Stimulated activated CD4-positive, alpha-beta T cell treated with anti-CD3 and anti-CD28 coated beads, Interleukin-15, amount 100 ng/mL, for 1 hour (primary cell): ENCODE measurements around the gene RPS6KA5.

ENCODE experiments used
- DNase-seq, 2 donors: peaks; one replicate each; pipeline ENCODE4 v3.0.0-alpha.2; 2020; ENCODE audit warnings: low read depth in 1 of 2, low spot score in 1 of 2

The RPS6KA5 gene

GRCh38 chr14:90812109-90812508 is 248.3 kb downstream of the RPS6KA5 start:
- DNase-seq = no peak

GRCh38 chr14:90811641-90812040 is 248.8 kb downstream of the RPS6KA5 start:
- DNase-seq = no peak

GRCh38 chr14:90810806-90811205 is 249.6 kb downstream of the RPS6KA5 start:
- no peak for DNase-seq

GRCh38 chr14:90809530-90810312 is 250.7 kb downstream of the RPS6KA5 start:
- DNase-seq = no peak

- no peak for DNase-seq
Observed at GRCh38 chr14:90808759-90809529, 251.5 kb downstream of the RPS6KA5 start.

GRCh38 chr14:90807060-90807459 is 253.4 kb downstream of the RPS6KA5 start:
- DNase-seq = no peak

GRCh38 chr14:90805662-90806540 is 254.5 kb downstream of the RPS6KA5 start:
- DNase-seq = no peak

- no peak for DNase-seq
Observed at GRCh38 chr14:90805084-90805391, 255.4 kb downstream of the RPS6KA5 start.

- DNase-seq = no peak
Observed at GRCh38 chr14:90804292-90805083, 256.0 kb downstream of the RPS6KA5 start.

GRCh38 chr14:90803249-90803648 is 257.2 kb downstream of the RPS6KA5 start:
- no peak for DNase-seq

GRCh38 chr14:90799420-90799819 is 261.0 kb downstream of the RPS6KA5 start:
- no peak for DNase-seq

GRCh38 chr14:90797919-90798318 is 262.5 kb downstream of the RPS6KA5 start:
- no peak for DNase-seq
